ENCODE results near the gene OR52B2.

The OR52B2 gene

GRCh38 chr11:6170226-6170625, at the start of gene OR52B2:
OR52B2 (minus strand) TSS chr11:6170326; CDS start chr11:6170326, 0 bp downstream.
- no peak for DNase-seq (ENCODE audit: low read depth)

- DNase-seq (ENCODE audit: low read depth), result no peak
Observed at GRCh38 chr11:6219359-6219758, 49.2 kb upstream of the OR52B2 start.

GRCh38 chr11:6217722-6218121, 47.6 kb upstream of the OR52B2 start:
- no peak for DNase-seq (ENCODE audit: low read depth)

- no peak for DNase-seq (ENCODE audit: low read depth)
Observed at GRCh38 chr11:6216501-6216900, 46.4 kb upstream of the OR52B2 start.

GRCh38 chr11:6214530-6214929, 44.4 kb upstream of the OR52B2 start:
- no peak for DNase-seq (ENCODE audit: low read depth)

- DNase-seq (ENCODE audit: low read depth), result no peak
Observed at GRCh38 chr11:6210274-6210955, 40.3 kb upstream of the OR52B2 start.

GRCh38 chr11:6209801-6210200, 39.7 kb upstream of the OR52B2 start:
- no peak for DNase-seq (ENCODE audit: low read depth)

- DNase-seq (ENCODE audit: low read depth), result no peak
Observed at GRCh38 chr11:6206456-6207180, 36.5 kb upstream of the OR52B2 start.

GRCh38 chr11:6205366-6205765, 35.2 kb upstream of the OR52B2 start, which contains the start of gene C11orf42:
C11orf42 (plus strand) TSS chr11:6205557; CDS start chr11:6205616, 59 bp downstream.
- no peak for DNase-seq (ENCODE audit: low read depth)

GRCh38 chr11:6204706-6205105, 34.6 kb upstream of the OR52B2 start:
- no peak for DNase-seq (ENCODE audit: low read depth)

- DNase-seq (ENCODE audit: low read depth), result no peak
Observed at GRCh38 chr11:6203327-6203726, 33.2 kb upstream of the OR52B2 start.

GRCh38 chr11:6202041-6202440, 31.9 kb upstream of the OR52B2 start:
- DNase-seq (ENCODE audit: low read depth), result no peak

GRCh38 chr11:6201481-6201880, 31.4 kb upstream of the OR52B2 start:
- no peak for DNase-seq (ENCODE audit: low read depth)

GRCh38 chr11:6200975-6201374, 30.8 kb upstream of the OR52B2 start:
- no peak for DNase-seq (ENCODE audit: low read depth)

- DNase-seq (ENCODE audit: low read depth), result no peak
Observed at GRCh38 chr11:6199174-6199810, 29.2 kb upstream of the OR52B2 start, which contains the start of gene OR52W1. OR52W1 (plus strand) TSS chr11:6199224; CDS start chr11:6199224, 0 bp downstream.

GRCh38 chr11:6197466-6198200, 27.5 kb upstream of the OR52B2 start:
- no peak for DNase-seq (ENCODE audit: low read depth)

GRCh38 chr11:6196396-6196795, 26.3 kb upstream of the OR52B2 start:
- no peak for DNase-seq (ENCODE audit: low read depth)

- no peak for DNase-seq (ENCODE audit: low read depth)
Observed at GRCh38 chr11:6194065-6194581, 24.0 kb upstream of the OR52B2 start.

GRCh38 chr11:6191742-6192141, 21.6 kb upstream of the OR52B2 start:
- no peak for DNase-seq (ENCODE audit: low read depth)

- no peak for DNase-seq (ENCODE audit: low read depth)
Observed at GRCh38 chr11:6175440-6175839, 5.3 kb upstream of the OR52B2 start.

- no peak for DNase-seq (ENCODE audit: low read depth)
Observed at GRCh38 chr11:6156628-6157359, 13.3 kb downstream of the OR52B2 start.
